COLO668 (cell line): ENCODE data around the gene GABBR2.

Experiments
- DNase-seq: peaks from one replicate; lab custom pipeline; 2025; ENCODE audit not compliant: unreplicated experiment; lab: John Stamatoyannopoulos, UW

The GABBR2 gene

GRCh38 chr9:98708933-98709911 is at the start of gene GABBR2:
GABBR2 (minus strand) TSS chr9:98708935; CDS start chr9:98708737, 198 bp downstream.
- DNase-seq, result peak; percentile 68

GRCh38 chr9:98755006-98755618 is 46.4 kb upstream of the GABBR2 start:
- no peak for DNase-seq

GRCh38 chr9:98751210-98751609 is 42.5 kb upstream of the GABBR2 start:
- DNase-seq, result no peak

GRCh38 chr9:98750364-98751060 is 41.8 kb upstream of the GABBR2 start:
- no peak for DNase-seq

GRCh38 chr9:98747476-98747875 is 38.7 kb upstream of the GABBR2 start:
- DNase-seq, result no peak

GRCh38 chr9:98745470-98745869 is 36.7 kb upstream of the GABBR2 start:
- no peak for DNase-seq

- DNase-seq, result no peak
Observed at GRCh38 chr9:98743818-98744611, 35.3 kb upstream of the GABBR2 start.

GRCh38 chr9:98743329-98743728 is 34.6 kb upstream of the GABBR2 start:
- DNase-seq, result no peak

GRCh38 chr9:98742325-98743280 is 33.9 kb upstream of the GABBR2 start:
- DNase-seq, result no peak

GRCh38 chr9:98740226-98740881 is 31.6 kb upstream of the GABBR2 start:
- DNase-seq, result no peak

GRCh38 chr9:98738741-98739140 is 30.0 kb upstream of the GABBR2 start:
- no peak for DNase-seq

GRCh38 chr9:98736226-98736625 is 27.5 kb upstream of the GABBR2 start:
- DNase-seq, result no peak

GRCh38 chr9:98732801-98733200 is 24.1 kb upstream of the GABBR2 start:
- no peak for DNase-seq

GRCh38 chr9:98732091-98732490 is 23.4 kb upstream of the GABBR2 start:
- no peak for DNase-seq

- no peak for DNase-seq
Observed at GRCh38 chr9:98730871-98731270, 22.1 kb upstream of the GABBR2 start.

- no peak for DNase-seq
Observed at GRCh38 chr9:98728500-98728899, 19.8 kb upstream of the GABBR2 start.

GRCh38 chr9:98727428-98727827 is 18.7 kb upstream of the GABBR2 start:
- DNase-seq, result no peak

GRCh38 chr9:98726735-98727134 is 18.0 kb upstream of the GABBR2 start:
- DNase-seq, result no peak
